Choroid plexus epithelial cell (primary cell): ENCODE results near the gene FCAMR.

Experiments used
- DNase-seq: peaks from one replicate; pipeline ENCODE4 v3.0.0-alpha.2; 2010; ENCODE audit warnings: low read depth
- H3K4me3 ChIP-seq: 2 replicates; pipeline ENCODE4 v1.5.1; 2011; ENCODE audit warnings: low read depth, mild to moderate bottlenecking, control low read depth, low read length, moderate library complexity
- CTCF ChIP-seq: conservative IDR thresholded peaks from 2 replicates; pipeline ENCODE4 v1.5.1; 2011; ENCODE audit warnings: low read depth, mild to moderate bottlenecking, control low read depth, inconsistent platforms, low read length, moderate library complexity

FCAMR gene

GRCh38 chr1:206965781-206966180 lies 4.5 kb downstream of the FCAMR start:
- H3K4me3 ChIP-seq: no peak overlapping the region
- DNase-seq: no peak
- no peak for TF ChIP-seq CTCF

GRCh38 chr1:206963740-206964139 lies 6.5 kb downstream of the FCAMR start:
- no peak overlapping the region for H3K4me3 ChIP-seq
- no peak for DNase-seq
- TF ChIP-seq CTCF: no peak

- no peak for TF ChIP-seq CTCF
- DNase-seq: peak; percentile 4
These were observed 7.0 kb downstream of the FCAMR start for GRCh38 chr1:206963119-206963712.

GRCh38 chr1:206962272-206962671 lies 8.0 kb downstream of the FCAMR start:
- no peak for TF ChIP-seq CTCF
- no peak for DNase-seq

More at GRCh38 chr1:206963119-206963712, 7.0 kb downstream of the FCAMR start:
- no peak overlapping the region for H3K4me3 ChIP-seq

GRCh38 chr1:206961668-206962067 lies 8.6 kb downstream of the FCAMR start:
- TF ChIP-seq CTCF: no peak
- H3K4me3 ChIP-seq: no peak overlapping the region
- DNase-seq: no peak

More at GRCh38 chr1:206962272-206962671, 8.0 kb downstream of the FCAMR start:
- no peak overlapping the region for H3K4me3 ChIP-seq

- no peak overlapping the region for H3K4me3 ChIP-seq
- no peak for TF ChIP-seq CTCF
- DNase-seq: no peak
These were observed 9.4 kb downstream of the FCAMR start for GRCh38 chr1:206960676-206961386.

- TF ChIP-seq CTCF: no peak
- DNase-seq: no peak
- H3K4me3 ChIP-seq: no peak overlapping the region
These were observed 12.1 kb downstream of the FCAMR start for GRCh38 chr1:206958144-206958543.
